ENCODE results near the gene RORC.

DNA sequence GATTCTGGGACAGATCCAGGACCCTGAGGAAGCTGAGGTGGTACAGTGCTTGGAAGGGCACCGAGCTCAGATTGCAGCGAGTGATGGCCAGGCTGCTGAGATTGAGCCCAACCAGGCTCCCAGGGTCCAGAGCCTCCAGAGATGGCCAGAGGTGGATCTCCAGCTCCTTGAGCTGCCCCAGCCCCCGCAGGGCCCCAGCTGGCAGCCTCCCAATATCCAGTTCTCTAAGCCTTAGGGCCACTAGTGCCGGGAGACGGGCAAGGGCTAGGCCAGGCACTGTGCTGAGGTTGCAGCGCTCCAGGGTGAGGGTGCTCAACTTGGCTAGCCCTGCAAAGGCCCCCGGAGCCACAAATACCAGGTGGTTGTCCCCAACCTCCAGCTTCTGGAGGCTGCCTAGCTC is 29.8 kb downstream of the RORC start:
- TF ChIP-seq, protein P1, sequence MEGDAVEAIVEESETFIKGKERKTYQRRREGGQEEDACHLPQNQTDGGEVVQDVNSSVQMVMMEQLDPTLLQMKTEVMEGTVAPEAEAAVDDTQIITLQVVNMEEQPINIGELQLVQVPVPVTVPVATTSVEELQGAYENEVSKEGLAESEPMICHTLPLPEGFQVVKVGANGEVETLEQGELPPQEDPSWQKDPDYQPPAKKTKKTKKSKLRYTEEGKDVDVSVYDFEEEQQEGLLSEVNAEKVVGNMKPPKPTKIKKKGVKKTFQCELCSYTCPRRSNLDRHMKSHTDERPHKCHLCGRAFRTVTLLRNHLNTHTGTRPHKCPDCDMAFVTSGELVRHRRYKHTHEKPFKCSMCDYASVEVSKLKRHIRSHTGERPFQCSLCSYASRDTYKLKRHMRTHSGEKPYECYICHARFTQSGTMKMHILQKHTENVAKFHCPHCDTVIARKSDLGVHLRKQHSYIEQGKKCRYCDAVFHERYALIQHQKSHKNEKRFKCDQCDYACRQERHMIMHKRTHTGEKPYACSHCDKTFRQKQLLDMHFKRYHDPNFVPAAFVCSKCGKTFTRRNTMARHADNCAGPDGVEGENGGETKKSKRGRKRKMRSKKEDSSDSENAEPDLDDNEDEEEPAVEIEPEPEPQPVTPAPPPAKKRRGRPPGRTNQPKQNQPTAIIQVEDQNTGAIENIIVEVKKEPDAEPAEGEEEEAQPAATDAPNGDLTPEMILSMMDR (conservative IDR thresholded peaks at IDR 0.05 in 1 of 2, IDR thresholded peaks at IDR 0.05 in 1 of 2; ENCODE audit: extremely low read depth in 1 of 2, insufficient read depth in 1 of 2, low read depth in 1 of 2, low read length in 2 of 2), result no peak
- TF ChIP-seq EZH2 (IDR thresholded peaks at IDR 0.05; ENCODE audit: borderline replicate concordance, low read length), result no peak
